Vagina (tissue), 2 donors: Measurements from ENCODE around the gene C5AR1. TPM values are rescaled to one million over a fixed set of nuclear protein-coding genes. Genes with fewer than 3 reads are reported as not detected.

Experiments used
- DNase-seq, 2 donors: peaks; one replicate each; pipeline ENCODE4 v3.0.0-alpha.2; 2017; ENCODE audit errors: extremely low spot score in 2 of 2
- H3K27ac ChIP-seq: fragments of 200-600 bp; sonication (generic); one replicate; pipeline ENCODE4 v1.5.1; 2019
- H3K27me3 ChIP-seq: fragments of 200-600 bp; sonication (generic); one replicate; pipeline ENCODE4 v1.5.1; 2019
- H3K36me3 ChIP-seq, 2 donors: fragments of 200-600 bp; sonication (generic); one replicate each; pipeline ENCODE4 v1.5.1; 2017 to 2019
- H3K4me1 ChIP-seq: fragments of 200-600 bp; sonication (generic); one replicate; pipeline ENCODE4 v1.5.1; 2019
- H3K4me3 ChIP-seq, 2 donors: fragments of 200-600 bp; sonication (generic); 1 replicate in 1 of 2; 2 replicates in 1 of 2; pipeline ENCODE4 v1.5.1; 2016 to 2019
- H3K9me3 ChIP-seq: fragments of 200-600 bp; sonication (generic); one replicate; pipeline ENCODE4 v1.5.1; 2019
- CTCF ChIP-seq, 3 experiments: fragments of 450-650 bp in 2 of 3; fragments of 200-600 bp in 1 of 3; sonication (generic) in 1 of 3; IDR thresholded peaks; one replicate each; pipeline ENCODE4 v1.5.1; 2017 to 2019; ENCODE audit warnings: antibody characterized with exemption in 3 of 3, mild to moderate bottlenecking in 2 of 3, moderate library complexity in 2 of 3
- POLR2A ChIP-seq, 2 donors: fragments of 450-650 bp; IDR thresholded peaks; one replicate each; pipeline ENCODE4 v1.6.1; 2017; ENCODE audit warnings: antibody characterized with exemption in 2 of 2, mild to moderate bottlenecking in 2 of 2, moderate library complexity in 2 of 2
- POLR2AphosphoS5 ChIP-seq, 2 donors: sonication (generic); formaldehyde crosslinking; IDR thresholded peaks; one replicate each; pipeline ENCODE4 v1.9.0; 2017; ENCODE audit warnings: antibody characterized with exemption in 2 of 2, mild to moderate bottlenecking in 2 of 2, low read depth in 1 of 2; ENCODE audit not compliant: insufficient read depth in 1 of 2
- intact Hi-C: fragments of 100-400 bp; cut with DNase I; formaldehyde crosslinking; loops from one replicate; pipeline ENCODE4 v1.15.1; 2023
- total RNA-seq: library from RNA; depleted of rRNA; stranded (reverse); fragments of >200 nt; gene quantifications from one replicate; pipeline ENCODE4 v1.2.3, GENCODE V29; 2016

C5AR1 gene
- total RNA-seq, 1 donor from 2014 or later: 12.5 TPM

GRCh38 chr19:47268028-47268427, 41.6 kb upstream of the C5AR1 start:
- intact Hi-C loops: no loop called here
- TF ChIP-seq POLR2AphosphoS5 (IDR thresholded peaks at IDR 0.05; ENCODE audit: insufficient read depth in 1 of 2, low read depth in 1 of 2) (no peak), POLR2A (IDR thresholded peaks at IDR 0.05) (no peak), CTCF (IDR thresholded peaks at IDR 0.05) (no peak)
- H3K36me3 ChIP-seq: peaks cover 0 to 61% of the 10 kb centered on the region in 2 donors

GRCh38 chr19:47269596-47269995, 40.1 kb upstream of the C5AR1 start:
- TF ChIP-seq POLR2AphosphoS5 (IDR thresholded peaks at IDR 0.05; ENCODE audit: insufficient read depth in 1 of 2, low read depth in 1 of 2): no peak
- H3K9me3 ChIP-seq: no peaks in the 10 kb centered on the region
- H3K27ac ChIP-seq: no peak overlapping the region
- intact Hi-C loops: no loop called here
- H3K4me3 ChIP-seq: no peak overlapping the region
- DNase-seq: no peak
- peaks cover 17% of the 10 kb centered on the region for H3K4me1 ChIP-seq
- H3K27me3 ChIP-seq: no peaks in the 10 kb centered on the region
- H3K36me3 ChIP-seq: peaks cover 0 to 52% of the 10 kb centered on the region in 2 donors

More at GRCh38 chr19:47268028-47268427, 41.6 kb upstream of the C5AR1 start:
- Histone ChIP-seq H3K4me3 (no peak overlapping the region), H3K9me3 (no peaks in the 10 kb centered on the region), H3K27me3 (no peaks in the 10 kb centered on the region), H3K4me1 (peaks cover 16% of the 10 kb centered on the region), H3K27ac (no peak overlapping the region)
- DNase-seq: no peak

- peaks cover 0 to 44% of the 10 kb centered on the region in 2 donors for H3K36me3 ChIP-seq
- peaks cover 22% of the 10 kb centered on the region for H3K4me1 ChIP-seq
- intact Hi-C loops: loop anchor here (10.0 kb wide), 1 partner anchor 244 kb away; the partner anchor contains the start of gene NAPA
- DNase-seq: no peak
- TF ChIP-seq POLR2A (IDR thresholded peaks at IDR 0.05) (no peak), POLR2AphosphoS5 (IDR thresholded peaks at IDR 0.05; ENCODE audit: insufficient read depth in 1 of 2, low read depth in 1 of 2) (no peak), CTCF (IDR thresholded peaks at IDR 0.05) (no peak)
- no peaks in the 10 kb centered on the region for H3K27me3 ChIP-seq
- no peak overlapping the region for H3K4me3 ChIP-seq
- no peaks in the 10 kb centered on the region for H3K9me3 ChIP-seq
- H3K27ac ChIP-seq: no peak overlapping the region
These were observed 39.3 kb upstream of the C5AR1 start for GRCh38 chr19:47270408-47270807.

GRCh38 chr19:47271949-47272348, 37.7 kb upstream of the C5AR1 start:
- no peak for TF ChIP-seq POLR2AphosphoS5 (IDR thresholded peaks at IDR 0.05; ENCODE audit: insufficient read depth in 1 of 2, low read depth in 1 of 2)
- no peak for TF ChIP-seq CTCF (IDR thresholded peaks at IDR 0.05)
- TF ChIP-seq POLR2A (IDR thresholded peaks at IDR 0.05): no peak
- Histone ChIP-seq H3K27me3 (no peaks in the 10 kb centered on the region), H3K9me3 (no peaks in the 10 kb centered on the region), H3K4me3 (no peak overlapping the region), H3K36me3 (peaks cover 0 to 32% of the 10 kb centered on the region in 2 donors), H3K27ac (peak overlapping the region; percentile 99), H3K4me1 (peaks cover 37% of the 10 kb centered on the region)
- DNase-seq: no peak
- intact Hi-C loops: loop anchor here (10.0 kb wide), 1 partner anchor 243 kb away; the partner anchor contains the start of gene NAPA

GRCh38 chr19:47272448-47273312, 37.0 kb upstream of the C5AR1 start:
- Histone ChIP-seq H3K27me3 (no peaks in the 10 kb centered on the region), H3K4me1 (peaks cover 38% of the 10 kb centered on the region), H3K9me3 (no peaks in the 10 kb centered on the region), H3K4me3 (peak overlapping the region; percentile 86 to 90), H3K27ac (peak overlapping the region; percentile 99), H3K36me3 (peaks cover 0 to 26% of the 10 kb centered on the region in 2 donors)
- TF ChIP-seq CTCF (IDR thresholded peaks at IDR 0.05) (peak in 1 of 3 experiments; percentile 12), POLR2AphosphoS5 (IDR thresholded peaks at IDR 0.05; ENCODE audit: insufficient read depth in 1 of 2, low read depth in 1 of 2) (no peak), POLR2A (IDR thresholded peaks at IDR 0.05) (no peak)
- DNase-seq: no peak
- intact Hi-C loops: loop anchor here (10.0 kb wide), 1 partner anchor 242 kb away; the partner anchor contains the start of gene NAPA
